Activated B cell treated with CpG ODN at 0.5 μM for 24 hours (primary cell): Measurements from ENCODE around the gene MED13L. TPM values are rescaled to one million over a fixed set of nuclear protein-coding genes. Genes with fewer than 3 reads are reported as not detected.

Source experiments
- ATAC-seq: fragments of 200-7000 bp; cut with Tn5 transposase; one replicate; pipeline ENCODE4 v1.10.0; 2021; ENCODE audit warnings: low read depth, mild to moderate bottlenecking, moderate library complexity
- CTCF ChIA-PET: fragments of 350-600 bp; sonication (Branson Sonifier 250); formaldehyde crosslinking; loops from one replicate; lab custom pipeline; 2021; ENCODE audit warnings: antibody characterized with exemption; lab: Charles Lee
- POLR2A ChIA-PET: fragments of 350-600 bp; sonication (Branson Sonifier 250); formaldehyde crosslinking; loops from one replicate; lab custom pipeline; 2021; ENCODE audit warnings: antibody characterized with exemption; lab: Charles Lee
- DNase-seq: peaks from one replicate; pipeline ENCODE4 v3.0.0; 2022
- H3K27ac Mint-ChIP-seq: one replicate; pipeline ENCODE4 v1.8.0; 2020; ENCODE audit warnings: mixed read lengths
- H3K27me3 Mint-ChIP-seq: one replicate; pipeline ENCODE4 v1.8.0; 2021; ENCODE audit warnings: mixed read lengths
- H3K36me3 Mint-ChIP-seq: one replicate; pipeline ENCODE4 v1.8.0; 2021; ENCODE audit warnings: low read depth, mixed read lengths
- H3K4me1 Mint-ChIP-seq: one replicate; pipeline ENCODE4 v1.8.0; 2021; ENCODE audit warnings: mixed read lengths
- H3K4me3 Mint-ChIP-seq: one replicate; pipeline ENCODE4 v1.8.0; 2020; ENCODE audit warnings: mild to moderate bottlenecking, mixed read lengths
- H3K9me3 Mint-ChIP-seq: one replicate; pipeline ENCODE4 v1.8.0; 2020; ENCODE audit warnings: mixed read lengths
- intact Hi-C: fragments of 100-400 bp; cut with micrococcal nuclease; formaldehyde crosslinking; loops from one replicate; pipeline ENCODE4 v1.15.1; 2024
- total RNA-seq: library from RNA; stranded (reverse); gene quantifications from 2 replicates; pipeline ENCODE4 v1.2.3, GENCODE V29; 2022
- TF ChIP-seq, protein P1 (sequence below): fragments of 200-600 bp; IDR thresholded peaks from one replicate; pipeline ENCODE4 v1.8.0; 2022; ENCODE audit warnings: antibody characterized with exemption, mild to moderate bottlenecking

The MED13L gene
- total RNA-seq, 1 donor from 2014 or later = 183 TPM

DNA sequence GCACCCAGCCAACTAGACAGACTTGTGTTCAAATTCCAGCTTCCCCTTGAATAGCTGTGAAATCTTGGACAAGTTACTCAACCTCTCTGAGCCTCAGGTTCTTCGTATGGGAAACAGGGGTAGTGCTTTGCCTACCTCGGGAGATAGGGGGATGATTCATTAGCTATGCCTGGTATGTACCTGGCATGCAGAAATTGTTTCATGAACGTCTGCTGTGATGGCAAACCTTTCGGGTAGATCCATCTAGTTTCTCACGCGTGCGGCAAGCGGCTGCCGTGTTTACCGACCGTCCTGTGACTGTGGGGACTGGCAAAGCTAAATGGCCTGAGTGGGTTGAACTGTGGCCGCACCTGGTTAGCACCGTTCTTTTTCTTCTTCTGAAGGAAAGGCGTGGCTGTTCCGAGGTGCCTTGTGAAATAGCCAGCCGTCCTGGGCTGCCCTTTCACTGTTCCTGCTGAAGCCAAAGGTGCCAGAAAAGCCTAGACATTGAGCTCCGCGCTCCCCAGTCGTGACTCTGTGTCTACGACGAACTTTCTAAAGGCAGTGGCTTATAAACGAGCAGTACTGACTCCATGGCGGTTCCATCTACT is 40.6 kb upstream of the MED13L start:
- ChIA-PET CTCF (no interaction called here), POLR2A (interaction anchor here (0.7 kb wide), 1 partner anchor 194 kb away, joined by 4 read pairs; no protein-coding TSS in a partner anchor)
- Mint-ChIP-seq H3K9me3 (no peaks in the 10 kb centered on the region), H3K4me1 (peaks cover 17% of the 10 kb centered on the region), H3K27ac (no peak overlapping the region), H3K4me3 (no peak overlapping the region), H3K36me3 (no peaks in the 10 kb centered on the region), H3K27me3 (no peaks in the 10 kb centered on the region)
- DNase-seq (no peak), ATAC-seq (no peak)
- TF ChIP-seq, protein P1, sequence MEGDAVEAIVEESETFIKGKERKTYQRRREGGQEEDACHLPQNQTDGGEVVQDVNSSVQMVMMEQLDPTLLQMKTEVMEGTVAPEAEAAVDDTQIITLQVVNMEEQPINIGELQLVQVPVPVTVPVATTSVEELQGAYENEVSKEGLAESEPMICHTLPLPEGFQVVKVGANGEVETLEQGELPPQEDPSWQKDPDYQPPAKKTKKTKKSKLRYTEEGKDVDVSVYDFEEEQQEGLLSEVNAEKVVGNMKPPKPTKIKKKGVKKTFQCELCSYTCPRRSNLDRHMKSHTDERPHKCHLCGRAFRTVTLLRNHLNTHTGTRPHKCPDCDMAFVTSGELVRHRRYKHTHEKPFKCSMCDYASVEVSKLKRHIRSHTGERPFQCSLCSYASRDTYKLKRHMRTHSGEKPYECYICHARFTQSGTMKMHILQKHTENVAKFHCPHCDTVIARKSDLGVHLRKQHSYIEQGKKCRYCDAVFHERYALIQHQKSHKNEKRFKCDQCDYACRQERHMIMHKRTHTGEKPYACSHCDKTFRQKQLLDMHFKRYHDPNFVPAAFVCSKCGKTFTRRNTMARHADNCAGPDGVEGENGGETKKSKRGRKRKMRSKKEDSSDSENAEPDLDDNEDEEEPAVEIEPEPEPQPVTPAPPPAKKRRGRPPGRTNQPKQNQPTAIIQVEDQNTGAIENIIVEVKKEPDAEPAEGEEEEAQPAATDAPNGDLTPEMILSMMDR = no peak
- intact Hi-C loops = no loop called here

DNA sequence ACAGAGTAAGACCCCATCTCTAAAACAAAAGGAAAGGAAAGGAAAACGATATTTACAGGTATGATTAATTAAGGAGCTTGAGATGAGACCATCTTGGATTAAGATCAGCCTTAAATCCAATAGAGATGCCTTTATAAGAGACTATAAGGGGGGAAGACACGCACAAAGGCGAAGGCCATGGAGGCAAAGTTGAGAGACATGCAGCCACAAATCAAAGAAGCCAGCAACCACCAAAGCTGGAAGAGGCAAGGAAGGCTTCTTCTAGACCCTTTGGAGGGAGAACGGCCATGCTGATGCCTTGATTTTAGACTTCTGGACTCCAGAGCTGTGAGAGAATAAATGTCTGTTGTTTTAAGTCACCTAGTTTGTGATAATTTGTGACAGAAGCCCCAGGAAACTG is 39.6 kb upstream of the MED13L start:
- intact Hi-C loops = no loop called here
- ATAC-seq (no peak), DNase-seq (no peak)
- ChIA-PET POLR2A (interaction anchor here (0.6 to 0.7 kb wide), 2 partner anchors 45 to 540 kb away, joined by 7 to 15 read pairs; no protein-coding TSS in a partner anchor), CTCF (no interaction called here)
- TF ChIP-seq, protein P1 = no peak
- Mint-ChIP-seq H3K9me3 (no peaks in the 10 kb centered on the region), H3K36me3 (no peaks in the 10 kb centered on the region), H3K27me3 (no peaks in the 10 kb centered on the region), H3K27ac (no peak overlapping the region), H3K4me3 (no peak overlapping the region), H3K4me1 (peaks cover 17% of the 10 kb centered on the region)

DNA sequence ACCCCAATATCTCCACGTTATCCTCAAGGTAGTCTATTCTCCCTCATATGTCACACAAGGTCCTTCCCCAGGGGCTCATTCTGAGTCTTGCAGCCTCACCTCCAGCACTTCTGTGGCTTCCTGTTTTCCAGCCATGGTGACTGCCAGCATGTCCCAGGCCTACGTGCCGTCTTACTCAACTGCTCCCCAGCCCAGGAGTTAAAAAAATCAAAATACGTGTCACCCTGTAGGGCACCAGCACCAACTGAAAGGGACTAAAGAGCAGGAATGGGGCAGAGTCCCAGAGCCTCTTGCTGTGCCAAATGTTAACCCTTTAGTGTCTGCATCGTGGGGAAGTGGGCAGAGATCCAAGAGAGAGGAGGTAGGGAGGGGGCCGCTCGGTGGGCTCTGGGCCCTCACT is 37.0 kb upstream of the MED13L start:
- no peaks in the 10 kb centered on the region for H3K27me3 Mint-ChIP-seq
- CTCF ChIA-PET = no interaction called here
- DNase-seq (no peak), ATAC-seq (no peak)
- intact Hi-C loops = no loop called here
- peaks cover 8% of the 10 kb centered on the region for H3K9me3 Mint-ChIP-seq
- no peaks in the 10 kb centered on the region for H3K36me3 Mint-ChIP-seq
- H3K4me3 Mint-ChIP-seq = no peak overlapping the region
- H3K4me1 Mint-ChIP-seq = peaks cover 4% of the 10 kb centered on the region
- H3K27ac Mint-ChIP-seq = no peak overlapping the region
- TF ChIP-seq, protein P1 = no peak
- POLR2A ChIA-PET = no interaction called here

DNA sequence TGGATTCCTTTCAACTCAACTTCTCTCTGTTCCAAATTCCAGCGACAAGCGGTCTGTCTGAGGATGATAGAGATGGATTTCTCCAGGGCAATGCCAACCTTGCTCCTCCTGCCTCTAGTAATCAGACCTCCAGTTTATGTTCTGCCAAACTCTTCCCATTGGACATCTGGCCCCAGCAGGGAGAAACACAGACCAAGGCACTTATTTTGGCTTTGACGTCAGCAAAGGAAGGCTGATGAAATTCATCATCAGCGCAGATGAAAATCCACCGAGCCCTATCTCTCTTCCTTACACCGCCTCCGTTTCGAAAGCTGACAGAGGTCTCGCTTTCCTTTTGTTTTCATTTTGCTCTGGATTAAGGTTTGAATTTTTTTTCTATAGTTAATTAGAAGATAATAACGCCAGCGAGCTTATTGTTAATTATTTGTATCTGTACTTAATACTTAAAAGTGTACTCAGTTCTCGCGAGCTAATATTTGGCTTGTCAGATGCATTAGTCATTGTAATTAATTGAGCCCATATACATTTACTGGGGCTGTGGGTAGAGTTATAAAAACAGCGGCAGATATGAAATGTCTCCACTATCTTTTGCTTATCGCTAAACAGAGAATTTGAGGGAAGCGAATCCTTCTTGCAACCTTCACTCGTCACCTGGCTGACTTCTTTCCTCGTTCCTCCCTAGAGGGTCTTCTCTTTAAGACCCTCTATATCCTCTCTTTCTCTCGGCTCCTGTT is 35.9 kb upstream of the MED13L start:
- intact Hi-C loops = no loop called here
- ChIA-PET POLR2A (no interaction called here), CTCF (no interaction called here)
- Mint-ChIP-seq H3K27ac (no peak overlapping the region), H3K9me3 (peaks cover 11% of the 10 kb centered on the region), H3K36me3 (no peaks in the 10 kb centered on the region), H3K4me1 (no peaks in the 10 kb centered on the region), H3K27me3 (no peaks in the 10 kb centered on the region), H3K4me3 (no peak overlapping the region)
- ATAC-seq (no peak), DNase-seq (no peak)
- TF ChIP-seq, protein P1 = no peak

DNA sequence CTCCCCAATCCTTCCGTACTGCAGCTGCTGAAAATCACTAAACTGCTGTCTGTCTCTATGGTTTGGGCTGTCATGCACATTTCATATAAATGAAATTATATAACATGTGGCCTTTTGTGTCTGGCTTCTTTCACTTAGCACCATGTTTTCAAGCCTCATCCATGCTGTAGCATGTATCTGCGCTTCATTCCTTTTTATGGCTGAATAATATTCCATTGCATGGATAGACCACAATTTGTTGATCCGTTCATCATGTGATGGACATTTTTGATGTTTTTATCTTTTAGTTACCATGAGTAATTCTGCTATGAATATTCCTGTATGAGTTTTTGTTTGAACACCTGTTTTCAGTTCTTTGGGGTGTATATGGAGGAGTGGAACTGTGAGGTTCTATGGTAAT is 32.6 kb upstream of the MED13L start:
- ChIA-PET CTCF (no interaction called here), POLR2A (no interaction called here)
- Mint-ChIP-seq H3K4me1 (no peaks in the 10 kb centered on the region), H3K36me3 (no peaks in the 10 kb centered on the region), H3K4me3 (no peak overlapping the region), H3K27me3 (no peaks in the 10 kb centered on the region), H3K27ac (no peak overlapping the region), H3K9me3 (peaks cover 11% of the 10 kb centered on the region)
- no peak for DNase-seq
- intact Hi-C loops = no loop called here
- ATAC-seq = no peak
- TF ChIP-seq, protein P1 = no peak
